KG1 (cell line): ENCODE results near the gene RNF114.
"Not testable (repeated sequence)": the region's sequence is repeated elsewhere in the genome, so short reads cannot be mapped to it uniquely, and the experiment has no call there.

Experiments
- DNase-seq: peaks from one replicate; lab custom pipeline; 2025; lab: John Stamatoyannopoulos, UW

Gene RNF114, protein sequence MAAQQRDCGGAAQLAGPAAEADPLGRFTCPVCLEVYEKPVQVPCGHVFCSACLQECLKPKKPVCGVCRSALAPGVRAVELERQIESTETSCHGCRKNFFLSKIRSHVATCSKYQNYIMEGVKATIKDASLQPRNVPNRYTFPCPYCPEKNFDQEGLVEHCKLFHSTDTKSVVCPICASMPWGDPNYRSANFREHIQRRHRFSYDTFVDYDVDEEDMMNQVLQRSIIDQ

DNA sequence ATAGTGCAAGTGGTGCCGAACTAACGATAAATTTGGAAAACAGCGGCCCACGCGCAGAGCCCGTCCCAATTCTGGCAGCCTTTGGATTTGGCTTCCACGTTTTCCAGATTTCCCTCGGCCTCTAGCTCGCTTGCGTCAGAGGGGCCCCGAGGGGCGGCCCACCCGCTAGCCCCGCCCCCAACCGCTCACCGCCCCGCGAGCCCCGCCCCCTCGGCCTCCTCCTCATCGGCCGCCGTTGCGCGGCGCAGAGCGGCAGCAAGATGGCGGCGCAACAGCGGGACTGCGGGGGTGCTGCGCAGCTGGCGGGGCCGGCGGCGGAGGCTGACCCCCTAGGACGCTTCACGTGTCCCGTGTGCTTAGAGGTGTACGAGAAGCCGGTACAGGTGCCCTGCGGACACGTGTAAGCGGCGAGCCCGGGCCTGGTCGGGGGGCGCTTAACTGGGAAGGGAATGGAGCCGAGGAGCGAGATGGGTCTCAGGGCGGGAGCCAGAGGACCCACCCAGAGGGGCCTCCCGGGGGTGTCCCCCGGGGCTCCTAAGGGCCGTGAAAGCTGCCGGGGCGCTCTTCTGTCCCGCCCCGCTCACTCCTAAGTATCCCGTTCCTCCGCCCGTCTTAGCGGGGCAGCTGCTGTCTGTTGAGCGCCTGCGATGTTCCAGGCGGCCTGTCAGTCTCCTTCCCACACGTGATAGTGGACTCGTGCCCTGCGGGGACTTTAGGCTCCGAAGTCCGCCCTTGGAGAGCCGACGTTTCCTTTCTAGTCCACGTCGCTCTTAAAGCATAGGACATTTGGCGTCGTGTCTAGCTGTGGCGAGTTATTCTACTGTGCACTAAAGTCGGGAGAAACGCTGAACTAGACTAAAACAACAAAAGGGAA, at the start of gene RNF114:
Gene RNF114, plus strand, starts transcription at position 245 of the 874 bp plus-strand sequence. Its CDS starts 16 bp downstream, at position 261.
- DNase-seq, result peak; percentile 88

DNA sequence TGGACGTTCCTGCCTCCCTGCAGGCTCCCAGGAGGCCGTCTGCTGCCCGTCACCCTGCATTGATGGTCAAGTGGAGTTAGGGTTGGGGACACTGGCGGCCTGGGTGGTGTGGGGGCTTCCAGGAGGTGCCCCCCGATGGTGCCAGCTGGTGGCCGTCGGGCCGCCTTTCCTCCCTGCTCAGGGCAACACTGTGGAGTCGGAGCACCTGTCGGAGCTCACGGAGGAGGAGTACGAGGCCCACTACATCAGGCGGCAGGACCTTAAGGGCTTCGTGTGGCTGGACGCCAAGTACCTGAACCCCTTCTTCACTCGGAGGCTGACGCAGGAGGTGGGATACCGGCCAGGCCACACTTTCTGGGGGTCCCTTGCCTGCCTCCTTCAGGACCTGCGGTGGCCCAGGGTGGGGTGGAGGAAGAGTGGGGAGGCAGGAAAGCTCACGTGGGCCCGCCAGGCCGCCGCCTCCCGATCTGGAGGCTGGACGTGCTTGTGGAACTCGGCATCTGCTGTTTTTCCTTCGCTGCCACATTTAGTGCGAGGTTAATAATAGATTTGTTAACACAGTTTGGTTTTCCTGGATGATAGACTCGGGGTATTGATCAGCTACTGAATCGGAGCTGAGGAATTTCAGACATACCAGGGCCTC, 49.5 kb upstream of the RNF114 start:
- no peak for DNase-seq

DNA sequence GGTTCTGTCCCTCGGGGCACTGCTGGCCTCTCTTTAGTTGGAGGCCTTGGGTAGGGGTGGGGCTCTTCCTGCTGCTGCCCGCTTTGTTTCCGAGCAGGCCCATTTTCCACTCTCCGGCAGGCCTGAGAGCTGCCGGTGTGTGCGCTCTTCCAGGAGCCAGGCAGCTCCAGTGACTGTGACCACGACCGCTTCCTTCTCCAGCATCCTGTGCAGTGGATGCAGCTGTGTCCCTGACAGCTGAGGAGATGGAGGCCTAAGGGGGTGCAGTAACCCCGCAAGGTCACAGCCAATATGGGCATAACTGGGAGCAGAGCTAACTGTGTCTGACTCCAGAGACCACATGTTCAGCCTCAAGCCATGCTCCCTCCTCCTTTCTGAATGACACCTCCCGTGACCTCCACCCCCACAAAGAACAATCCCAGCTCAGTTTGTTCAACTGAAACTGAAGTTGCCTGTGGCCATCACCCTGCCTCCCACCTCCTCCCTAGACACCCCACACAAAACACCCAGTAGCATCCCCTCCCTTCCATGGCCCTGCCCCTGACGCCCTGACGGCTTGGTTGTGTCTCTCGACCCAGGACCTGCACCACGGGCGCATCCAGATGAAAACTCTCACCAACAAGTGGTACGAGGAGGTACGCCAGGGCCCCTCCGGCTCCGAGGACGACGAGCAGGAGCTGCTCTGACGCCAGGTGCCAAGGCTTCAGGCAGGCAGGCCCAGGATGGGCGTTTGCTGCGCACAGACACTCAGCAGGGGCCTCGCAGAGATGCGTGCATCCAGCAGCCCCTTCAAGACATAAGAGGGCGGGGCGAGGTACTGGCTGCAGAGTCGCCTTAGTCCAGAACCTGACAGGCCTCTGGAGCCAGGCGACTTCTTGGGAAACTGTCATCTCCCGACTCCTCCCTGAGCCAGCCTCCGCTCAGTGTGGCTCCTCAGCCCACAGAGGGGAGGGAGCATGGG, 48.7 kb upstream of the RNF114 start:
- DNase-seq, result no peak

DNA sequence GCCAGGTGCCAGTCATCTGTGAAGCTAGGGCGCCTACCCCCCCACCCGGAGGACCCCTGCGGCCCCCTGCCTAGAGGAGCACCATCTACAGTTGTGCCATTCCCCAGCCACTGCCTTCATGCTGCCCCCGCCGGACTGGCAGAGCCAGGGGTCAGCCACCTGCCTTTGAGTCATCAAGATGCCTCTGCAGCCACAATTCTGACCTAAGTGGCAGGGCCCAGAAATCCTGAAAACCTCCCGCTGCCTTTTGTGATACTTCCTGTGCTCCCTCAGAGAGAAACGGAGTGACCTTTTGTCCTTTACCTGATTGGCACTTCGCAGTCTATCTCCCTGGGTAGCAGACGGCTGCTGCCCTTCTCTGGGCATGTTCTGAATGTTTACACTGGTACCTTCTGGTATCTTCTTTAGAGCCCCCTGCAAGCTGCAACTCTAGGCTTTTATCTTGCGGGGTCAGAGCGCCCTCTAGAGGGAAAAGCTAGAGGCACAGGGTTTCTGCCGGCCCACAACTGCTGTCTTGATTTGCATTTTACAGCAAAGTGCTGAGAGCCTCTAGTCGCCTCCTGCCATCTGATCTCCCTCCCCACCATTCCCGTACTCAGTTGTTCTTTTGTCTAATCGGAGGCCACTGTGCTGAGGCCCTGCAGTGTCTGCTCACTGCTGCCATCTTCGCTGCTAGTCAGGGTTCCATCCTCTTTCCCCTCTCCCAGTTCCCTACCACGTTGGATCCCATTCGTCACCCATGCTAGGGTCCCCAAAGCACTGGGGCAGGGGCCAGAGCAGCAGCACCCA, 47.8 kb upstream of the RNF114 start:
- DNase-seq, result no peak

DNA sequence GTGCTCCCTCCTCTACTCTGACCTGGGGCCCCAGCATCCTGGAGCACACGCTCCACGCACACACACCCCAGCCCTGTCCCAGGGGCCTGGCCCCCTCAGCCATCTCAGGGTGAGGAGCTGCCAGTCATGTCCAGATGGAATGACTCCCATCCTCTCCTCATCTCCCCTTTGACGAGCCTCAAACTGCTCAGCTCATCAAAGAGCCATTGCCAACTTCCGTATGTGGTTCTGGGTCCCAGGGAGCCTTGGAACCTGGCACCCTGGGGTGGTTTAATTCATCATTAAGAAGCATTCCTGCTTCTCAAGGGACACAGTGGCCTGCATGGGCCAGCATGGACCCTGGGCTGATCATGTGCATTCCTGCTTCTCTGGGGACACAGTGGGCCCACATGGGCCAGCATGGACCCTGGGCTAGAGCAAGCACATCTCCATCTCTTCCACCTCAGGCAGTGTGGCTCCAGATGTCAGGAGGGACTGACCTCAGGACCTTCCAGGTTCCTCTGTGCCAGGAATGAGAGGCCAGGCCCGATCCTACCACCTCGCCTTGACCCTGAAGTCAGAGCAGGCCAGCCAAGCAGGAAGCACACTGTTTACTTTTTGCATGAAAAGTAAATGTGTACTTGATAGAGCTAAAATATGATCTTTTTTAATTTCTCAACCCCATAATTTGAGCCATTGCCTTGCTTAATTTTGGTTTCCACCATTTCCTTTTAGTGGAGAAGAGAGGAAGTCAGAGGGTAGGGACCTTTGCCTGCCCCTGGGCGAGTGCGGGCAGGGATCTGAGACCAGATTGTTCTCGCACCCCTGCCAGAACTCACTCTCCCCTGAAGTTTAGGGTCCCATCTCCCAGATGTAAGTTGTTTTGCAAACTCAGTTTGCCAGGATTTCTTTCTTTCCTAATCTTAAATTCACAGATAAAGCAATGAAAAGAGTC, 46.9 kb upstream of the RNF114 start:
- DNase-seq, result no peak

DNA sequence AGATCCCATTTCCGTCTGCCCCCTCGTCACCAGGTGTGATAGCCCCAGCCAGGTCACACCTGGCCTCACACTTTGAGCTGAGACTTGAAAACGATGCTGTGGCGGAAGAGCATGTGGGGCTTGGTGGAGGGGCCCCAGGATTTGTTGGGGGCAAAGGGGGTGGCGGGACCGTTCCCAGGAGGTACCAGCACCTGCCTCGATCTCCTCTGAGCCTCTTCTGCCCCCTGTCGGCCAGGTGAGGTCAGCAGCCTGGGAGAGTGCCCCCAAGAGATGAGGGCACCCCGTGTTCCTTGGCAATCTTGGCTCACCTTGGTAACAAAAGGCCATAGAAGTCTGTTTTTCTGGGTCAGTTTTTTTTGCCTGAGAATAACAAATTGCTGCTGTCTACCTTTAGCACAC, 46.3 kb upstream of the RNF114 start:
- DNase-seq, result no peak

DNA sequence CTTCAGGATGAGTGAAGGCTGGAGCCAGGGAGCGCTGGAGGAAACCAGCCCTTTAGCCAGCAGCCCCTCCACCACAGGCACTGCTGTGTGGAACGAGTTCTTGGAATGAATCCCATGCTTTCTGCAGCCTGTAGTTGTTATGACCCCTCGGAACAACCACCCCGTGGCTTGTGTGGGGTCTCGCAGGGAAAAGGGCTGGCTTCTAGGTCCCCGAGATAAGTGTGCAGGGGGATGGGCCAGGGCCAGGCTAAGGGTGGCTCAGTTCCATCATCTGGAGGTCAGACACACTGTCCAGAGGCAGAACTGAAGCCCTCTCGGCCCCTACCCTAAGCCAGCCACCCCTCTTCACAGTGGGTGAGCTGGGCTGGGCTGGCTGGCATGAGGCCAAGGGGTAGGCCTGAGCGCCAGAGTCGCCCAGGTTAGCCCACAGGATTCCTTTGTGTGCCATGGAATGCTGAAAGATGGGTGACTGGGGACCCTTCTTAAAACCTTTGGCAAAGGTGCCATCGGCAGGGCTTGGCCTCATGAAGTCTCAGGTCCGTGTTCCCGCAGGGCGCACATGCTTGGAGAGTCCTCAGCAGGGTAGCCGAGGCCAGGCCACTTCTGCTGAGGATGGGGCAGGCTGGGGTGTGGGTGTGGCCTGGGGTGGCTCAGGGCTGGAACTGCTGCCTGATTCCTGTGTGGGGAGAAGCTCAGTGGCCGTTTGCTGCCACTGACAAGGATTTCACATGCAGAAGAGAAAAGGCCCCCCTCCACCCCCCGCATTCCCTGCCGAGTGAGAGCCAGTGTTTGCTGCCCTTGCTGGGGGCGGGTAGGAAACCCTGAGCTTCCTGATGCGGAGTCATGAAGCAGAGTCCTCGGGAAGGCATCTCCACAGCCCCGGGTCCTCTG, 45.5 kb upstream of the RNF114 start:
- no peak for DNase-seq

DNA sequence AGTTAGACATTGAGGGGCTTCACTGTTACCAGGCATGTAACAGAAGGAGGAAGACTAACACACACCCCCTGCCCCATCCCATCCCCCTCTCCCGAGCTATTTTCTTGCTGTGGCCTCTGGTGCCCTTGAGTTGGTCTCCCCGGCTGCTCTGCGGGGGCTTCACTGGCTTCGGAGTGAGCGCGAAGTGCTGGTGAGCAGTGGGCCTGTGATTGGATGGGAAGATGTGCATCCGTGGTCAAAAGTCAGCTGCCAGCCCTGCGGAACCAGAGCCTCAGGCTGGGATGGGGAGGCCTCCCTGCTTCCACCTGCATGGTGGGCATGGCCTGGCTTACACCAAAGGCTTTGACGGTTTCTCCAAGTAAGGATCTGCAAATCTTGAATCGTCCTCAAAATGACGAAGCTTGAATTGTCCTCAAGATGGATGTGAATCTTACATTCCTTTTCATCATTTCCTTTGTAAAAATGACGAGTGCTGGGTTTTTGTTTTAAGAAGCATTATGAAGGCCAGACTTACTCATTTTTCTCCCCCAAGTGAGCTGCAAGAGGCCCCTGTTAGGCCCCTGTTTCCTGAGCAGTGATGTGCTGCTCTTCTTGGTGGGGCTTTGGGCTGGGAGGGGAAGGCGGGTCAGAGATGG, 44.6 kb upstream of the RNF114 start:
- no peak for DNase-seq

DNA sequence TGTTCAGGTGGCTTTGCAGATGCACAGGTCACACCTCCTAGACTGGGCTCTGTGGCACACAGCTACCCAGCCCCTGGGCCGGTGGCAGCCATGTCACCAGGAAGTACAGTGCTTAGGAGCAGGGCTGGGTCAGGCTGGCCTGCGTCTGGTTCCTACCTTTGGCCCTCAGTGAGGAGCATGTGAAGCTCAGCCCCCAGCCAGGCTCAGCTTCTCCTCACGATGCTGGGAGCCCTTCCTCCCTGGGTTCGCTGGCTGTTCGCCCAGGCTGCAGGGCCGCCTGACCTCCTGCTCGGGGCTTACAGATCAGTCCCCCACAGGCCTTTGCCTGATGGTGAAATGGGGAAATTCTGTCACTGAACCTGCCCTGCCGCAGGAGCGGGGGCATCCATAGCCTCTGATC, 43.9 kb upstream of the RNF114 start:
- DNase-seq, result no peak

DNA sequence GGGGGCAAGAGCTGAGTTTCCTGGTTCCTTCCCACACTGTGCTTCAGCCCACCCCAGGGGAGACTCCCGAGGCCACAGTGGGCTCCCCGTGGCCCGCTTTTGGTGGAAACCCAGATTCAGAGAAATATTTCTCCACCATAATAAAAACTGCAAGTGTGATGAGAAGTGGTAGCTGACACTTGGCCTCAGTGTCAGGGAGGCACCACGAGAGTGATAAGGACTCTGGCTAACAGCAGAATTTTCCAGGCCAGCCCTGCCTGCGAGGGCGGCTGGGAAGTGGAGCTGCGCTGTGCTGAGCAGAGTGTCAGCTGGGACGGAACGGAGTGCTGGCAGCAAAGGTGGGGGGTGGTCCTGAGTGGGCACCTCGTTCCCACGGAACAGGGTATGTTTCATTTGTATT, 43.4 kb upstream of the RNF114 start:
- no peak for DNase-seq

DNA sequence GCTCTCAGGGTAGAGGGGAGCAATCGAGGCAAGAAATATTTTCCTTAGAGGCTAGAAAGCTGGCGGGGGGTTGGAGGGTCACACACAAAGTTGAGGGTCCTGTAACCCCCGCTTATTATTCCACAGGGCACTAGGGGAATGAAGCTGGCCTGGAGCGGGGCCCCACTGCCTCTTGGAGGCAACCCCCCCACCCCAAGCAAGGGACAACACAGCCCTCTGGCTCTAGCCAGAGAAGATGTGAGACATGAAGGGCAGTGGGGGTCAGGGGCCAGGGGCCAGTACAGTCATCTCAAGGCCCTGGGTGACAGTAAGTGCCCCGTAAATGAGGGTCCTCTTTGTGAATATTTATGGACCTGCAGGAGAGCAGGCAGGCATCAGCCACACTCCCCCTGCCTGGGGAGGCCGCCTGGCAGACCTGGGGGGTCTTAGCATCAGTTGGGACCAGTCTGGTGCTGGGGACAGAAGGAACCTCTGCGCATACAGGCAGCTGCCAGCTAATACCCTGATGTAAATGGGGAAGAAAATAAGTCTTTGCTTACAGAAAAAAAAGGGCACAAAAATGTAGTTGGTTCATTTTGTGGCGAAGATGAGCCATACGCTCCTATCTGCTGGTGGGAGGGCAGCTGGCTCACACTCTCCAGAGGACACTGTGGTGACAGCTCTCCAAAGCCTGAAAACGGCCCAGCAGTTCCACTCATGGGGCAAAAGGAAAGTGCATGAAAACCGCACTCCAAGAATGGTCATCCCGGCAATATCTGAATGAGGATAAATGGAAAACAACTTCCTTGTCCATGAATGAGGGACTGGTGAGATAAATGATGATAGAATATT, 42.7 kb upstream of the RNF114 start:
- DNase-seq, result no peak

DNA sequence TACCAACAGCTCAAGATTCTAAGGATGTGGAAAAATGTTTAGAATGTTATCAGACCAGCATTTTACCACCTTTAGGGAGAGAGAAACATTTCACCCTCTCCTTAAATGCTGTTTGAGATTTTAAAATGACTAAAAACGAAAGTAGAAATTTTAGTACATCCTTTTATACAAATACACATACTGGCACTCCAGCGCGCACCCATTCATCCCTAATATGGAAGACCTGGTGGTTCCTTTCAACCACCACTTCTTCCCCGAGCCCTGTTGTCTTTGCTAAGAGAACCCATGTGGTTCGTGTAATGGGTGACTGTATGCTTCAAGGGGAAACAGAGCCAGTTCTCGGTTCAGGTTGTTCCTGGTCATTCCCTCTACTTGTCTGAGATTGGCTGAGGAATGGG, 42.1 kb upstream of the RNF114 start:
- DNase-seq, result no peak

DNA sequence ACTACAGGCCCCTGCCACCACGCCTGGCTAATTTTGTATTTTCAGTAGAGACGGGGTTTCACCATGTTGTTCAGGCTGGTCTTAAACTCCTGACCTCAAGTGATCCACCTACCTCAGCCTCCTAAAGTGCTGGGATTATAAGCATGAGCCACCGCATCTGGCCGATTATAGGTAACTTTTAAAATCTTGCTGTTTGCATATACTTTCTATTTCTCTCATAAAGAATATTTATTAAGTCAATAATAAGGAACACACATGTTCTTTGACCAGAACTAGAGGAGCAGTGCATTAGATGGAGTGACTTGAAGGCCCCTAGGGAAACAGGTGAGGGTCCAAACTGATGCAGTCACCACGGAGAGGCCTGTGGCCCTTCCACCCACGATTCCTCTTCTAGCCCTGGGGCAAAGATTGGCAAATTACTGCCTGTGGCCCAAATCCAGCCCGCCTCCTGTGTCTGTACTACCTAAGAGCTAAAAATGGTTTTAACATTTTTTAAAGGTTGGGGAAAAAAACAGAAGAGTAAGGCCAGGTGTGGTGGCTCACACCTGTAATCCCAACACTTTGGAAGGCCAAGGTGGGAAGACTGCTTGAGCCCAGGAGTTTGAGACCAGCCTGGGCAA, 40.6 kb upstream of the RNF114 start:
- DNase-seq, result not testable (repeated sequence)

DNA sequence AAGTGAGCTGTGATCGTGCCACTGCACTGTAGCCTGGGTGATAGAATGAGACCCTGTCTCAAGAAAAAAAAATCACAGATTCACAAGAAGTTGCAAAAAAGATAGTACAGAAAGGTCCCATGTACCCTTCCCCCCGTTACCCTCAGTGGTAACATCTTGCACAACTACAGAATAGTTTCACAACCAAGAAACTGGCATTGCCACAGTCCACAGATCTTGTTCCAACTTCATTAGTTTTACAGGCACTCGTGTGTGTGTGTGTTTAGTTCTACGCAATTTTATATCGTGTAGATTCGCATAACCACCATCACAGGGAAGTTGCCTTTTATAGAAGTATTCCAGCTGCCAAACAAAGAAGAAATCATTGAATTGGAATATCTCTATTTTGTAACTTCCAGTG, 40.0 kb upstream of the RNF114 start:
- DNase-seq, result no peak

DNA sequence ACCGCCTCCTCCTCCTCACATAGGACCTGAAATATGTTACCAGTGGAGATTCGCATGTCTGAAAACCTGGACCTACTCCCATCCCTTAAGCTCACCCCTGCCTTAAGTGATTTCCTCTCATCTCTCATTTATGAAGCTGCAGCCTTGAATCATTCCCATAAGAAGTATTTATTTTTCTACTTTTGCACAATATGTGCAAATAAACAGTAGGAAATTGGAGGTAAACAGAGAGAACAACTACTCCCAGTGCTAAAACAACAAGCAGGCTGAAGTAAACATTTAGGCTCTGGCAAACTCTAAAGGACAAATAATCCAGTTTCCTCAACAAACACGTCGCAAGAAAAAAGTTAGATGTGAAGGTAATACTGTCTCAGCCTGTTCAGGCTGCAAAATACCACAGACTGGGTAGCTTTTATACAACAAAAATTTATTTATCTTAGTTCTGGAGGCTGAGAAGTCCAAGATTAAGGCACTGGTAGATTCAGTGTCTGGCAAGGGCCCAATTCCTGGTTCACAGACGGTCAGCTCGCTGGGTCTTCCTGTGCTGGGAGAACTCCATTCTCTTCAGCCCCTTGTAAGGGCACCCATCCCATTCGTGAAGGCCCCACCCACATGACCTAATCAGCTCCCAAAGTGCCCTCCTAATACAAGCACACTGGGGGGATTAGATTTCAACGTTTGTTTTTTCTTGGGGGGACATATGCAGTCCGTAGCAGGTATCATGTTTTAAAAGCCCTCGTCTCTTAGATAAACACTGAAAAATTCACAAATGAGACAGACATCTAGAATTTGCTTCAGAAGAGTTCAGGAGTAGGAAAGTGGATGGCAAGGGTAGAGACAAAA, 36.4 kb upstream of the RNF114 start:
- no peak for DNase-seq

DNA sequence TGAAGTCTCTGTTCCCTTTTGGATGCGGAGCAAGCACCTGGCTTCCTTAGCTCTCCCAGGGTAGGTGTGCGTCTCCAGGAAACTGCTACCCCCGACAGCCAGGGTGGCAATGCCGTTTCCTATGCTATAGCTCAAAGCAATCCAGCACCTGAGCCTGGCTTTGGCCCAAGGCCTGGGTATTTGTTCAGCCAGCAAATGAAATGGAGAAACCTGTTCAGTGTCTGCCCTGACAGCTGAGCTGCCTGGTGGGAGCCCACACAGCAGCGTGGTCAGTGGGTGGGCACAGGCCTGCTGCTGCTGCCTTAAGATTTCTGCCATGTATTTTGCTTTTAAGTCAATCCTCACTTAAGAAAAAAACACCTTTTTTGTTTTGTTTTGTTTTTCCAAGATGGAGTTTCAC, 34.6 kb upstream of the RNF114 start:
- DNase-seq, result no peak
